H9 (cell line): ENCODE measurements around the gene NOL11. TPM values are rescaled to one million over a fixed set of nuclear protein-coding genes. Genes with fewer than 3 reads are reported as not detected.

Experiments
- DNase-seq: peaks from one replicate; pipeline ENCODE4 v3.0.0-alpha.2; 2017
- H2AFZ ChIP-seq: one replicate; pipeline ENCODE4 v1.6.1; 2013; ENCODE audit warnings: mild to moderate bottlenecking, low read length, control low read depth, moderate library complexity
- H2AK5ac ChIP-seq: 2 replicates; pipeline ENCODE4 v1.6.1; 2013; ENCODE audit warnings: low read length, control low read depth, mixed read lengths; ENCODE audit not compliant: insufficient read length
- H2BK120ac ChIP-seq: one replicate; pipeline ENCODE4 v1.6.1; 2013; ENCODE audit warnings: low read depth, mild to moderate bottlenecking, low read length, control low read depth, inconsistent platforms; ENCODE audit not compliant: poor library complexity, severe bottlenecking
- H2BK12ac ChIP-seq: 2 replicates; pipeline ENCODE4 v1.6.1; 2013; ENCODE audit warnings: low read length, control low read depth, mixed read lengths, low read depth; ENCODE audit not compliant: insufficient read length
- H2BK15ac ChIP-seq: 2 replicates; pipeline ENCODE4 v1.6.1; 2013; ENCODE audit warnings: low read depth, low read length, control low read depth
- H2BK20ac ChIP-seq: one replicate; pipeline ENCODE4 v1.6.1; 2013; ENCODE audit warnings: low read depth, mild to moderate bottlenecking, low read length, control low read depth, inconsistent platforms; ENCODE audit not compliant: poor library complexity, severe bottlenecking
- H2BK5ac ChIP-seq: 2 replicates; pipeline ENCODE4 v1.6.1; 2013; ENCODE audit warnings: low read length, control low read depth, mixed read lengths; ENCODE audit not compliant: insufficient read length
- H3K14ac ChIP-seq: 2 replicates; pipeline ENCODE4 v1.6.1; 2013; ENCODE audit warnings: low read length, control low read depth; ENCODE audit not compliant: insufficient read depth
- H3K18ac ChIP-seq: 2 replicates; pipeline ENCODE4 v1.6.1; 2013; ENCODE audit warnings: low read depth, mild to moderate bottlenecking, mixed read lengths, low read length, control low read depth; ENCODE audit not compliant: insufficient read length
- H3K23ac ChIP-seq: 2 replicates; pipeline ENCODE4 v1.6.1; 2013; ENCODE audit warnings: low read length, control low read depth, mixed read lengths, low read depth; ENCODE audit not compliant: insufficient read length
- H3K23me2 ChIP-seq: 2 replicates; pipeline ENCODE4 v1.6.1; 2013; ENCODE audit warnings: low read depth, mild to moderate bottlenecking, mixed read lengths, low read length, control low read depth; ENCODE audit not compliant: insufficient read length, poor library complexity, severe bottlenecking
- H3K27ac ChIP-seq: 2 replicates; pipeline ENCODE4 v1.5.1; 2013; ENCODE audit warnings: low read length, control low read depth, mixed read lengths, low read depth; ENCODE audit not compliant: insufficient read length
- H3K27me3 ChIP-seq: 2 replicates; pipeline ENCODE4 v1.6.1; 2013; ENCODE audit warnings: low read length, control low read depth, inconsistent platforms; ENCODE audit not compliant: insufficient read depth
- H3K4ac ChIP-seq: 2 replicates; pipeline ENCODE4 v1.6.1; 2013; ENCODE audit warnings: low read depth, mild to moderate bottlenecking, control low read depth, inconsistent platforms, low read length, moderate library complexity
- H3K4me1 ChIP-seq: 2 replicates; pipeline ENCODE4 v1.6.1; 2013; ENCODE audit warnings: low read length, control low read depth, inconsistent platforms; ENCODE audit not compliant: insufficient read depth
- H3K4me2 ChIP-seq: 2 replicates; pipeline ENCODE4 v1.6.1; 2013; ENCODE audit warnings: low read length, control low read depth, mixed read lengths; ENCODE audit not compliant: insufficient read length, insufficient read depth
- H3K56ac ChIP-seq: 2 replicates; pipeline ENCODE4 v1.6.1; 2013; ENCODE audit warnings: low read depth, mild to moderate bottlenecking, mixed read lengths, low read length, control low read depth; ENCODE audit not compliant: insufficient read length
- H3K79me1 ChIP-seq: 2 replicates; pipeline ENCODE4 v1.6.1; 2013; ENCODE audit warnings: low read depth, mild to moderate bottlenecking, moderate library complexity, low read length, control low read depth, inconsistent platforms; ENCODE audit not compliant: insufficient read depth, poor library complexity, severe bottlenecking
- H3K79me2 ChIP-seq: 2 replicates; pipeline ENCODE4 v1.6.1; 2013; ENCODE audit warnings: low read length, control low read depth, inconsistent platforms; ENCODE audit not compliant: insufficient read depth
- H3K9ac ChIP-seq: 2 replicates; pipeline ENCODE4 v1.6.1; 2013; ENCODE audit warnings: low read length, control low read depth, mixed read lengths; ENCODE audit not compliant: insufficient read length; ENCODE audit errors: extremely low read depth
- H3K9me3 ChIP-seq: one replicate; pipeline ENCODE4 v1.6.1; 2013; ENCODE audit warnings: low read depth, low read length, inconsistent platforms; ENCODE audit not compliant: control insufficient read depth
- H3T11ph ChIP-seq: one replicate; pipeline ENCODE4 v1.6.1; 2013; ENCODE audit warnings: mild to moderate bottlenecking, low read length, control low read depth, inconsistent platforms
- H4K20me1 ChIP-seq: one replicate; pipeline ENCODE4 v1.6.1; 2013; ENCODE audit not compliant: control insufficient read depth, insufficient read length, insufficient read depth
- H4K5ac ChIP-seq: 2 replicates; pipeline ENCODE4 v1.6.1; 2013; ENCODE audit warnings: low read depth, mild to moderate bottlenecking, mixed read lengths, low read length, control low read depth; ENCODE audit not compliant: insufficient read length
- H4K8ac ChIP-seq: replicated peaks from 2 replicates; pipeline ENCODE4 v1.6.1; 2013; ENCODE audit warnings: low read length, control low read depth, mixed read lengths, low read depth; ENCODE audit not compliant: insufficient read length
- H4K91ac ChIP-seq: 2 replicates; pipeline ENCODE4 v1.6.1; 2013; ENCODE audit warnings: low read depth, mild to moderate bottlenecking, moderate library complexity, mixed read lengths, low read length, control low read depth; ENCODE audit not compliant: insufficient read length
- H3K27ac Mint-ChIP-seq, 3 experiments: 2 replicates in 2 of 3; 3 replicates in 1 of 3; pipeline ENCODE4 v1.8.0; 2020 to 2021; ENCODE audit warnings: mixed read lengths in 3 of 3, mild to moderate bottlenecking in 1 of 3, moderate library complexity in 1 of 3
- H3K27me3 Mint-ChIP-seq: 2 replicates; pipeline ENCODE4 v1.8.0; 2021; ENCODE audit warnings: low read depth, mild to moderate bottlenecking, moderate library complexity, mixed read lengths
- H3K36me3 Mint-ChIP-seq, 3 experiments: 2 replicates in 2 of 3; 3 replicates in 1 of 3; pipeline ENCODE4 v1.8.0; 2020 to 2021; ENCODE audit warnings: low read depth in 3 of 3, mixed read lengths in 3 of 3; ENCODE audit not compliant: insufficient read depth in 1 of 3
- H3K4me1 Mint-ChIP-seq, 2 experiments: 2 replicates each; pipeline ENCODE4 v1.8.0; 2020; ENCODE audit warnings: mixed read lengths in 2 of 2
- H3K4me3 Mint-ChIP-seq, 2 experiments: 2 replicates in 1 of 2; 3 replicates in 1 of 2; pipeline ENCODE4 v1.8.0; 2020 to 2021; ENCODE audit warnings: mild to moderate bottlenecking in 2 of 2, mixed read lengths in 2 of 2, moderate library complexity in 1 of 2
- H3K9me3 Mint-ChIP-seq, 2 experiments: 2 replicates in 1 of 2; 3 replicates in 1 of 2; pipeline ENCODE4 v1.8.0; 2020; ENCODE audit warnings: mild to moderate bottlenecking in 2 of 2, mixed read lengths in 2 of 2, moderate library complexity in 1 of 2
- CTCF ChIP-seq: fragments of 200-600 bp; sonication (generic); conservative IDR thresholded peaks from 3 replicates; pipeline ENCODE4 v1.8.0; 2021; ENCODE audit warnings: antibody characterized with exemption, mild to moderate bottlenecking
- WGBS: extraction: QIAGEN DNeasy Blood & Tissue Kit; methylation state at CpG from one replicate; pipeline ENCODE4 v1.1.7; 2013; ENCODE audit warnings: missing lambda C conversion rate, low lambda C conversion rate, mixed read lengths; ENCODE audit not compliant: insufficient read length; ENCODE audit errors: extremely low coverage; 5-methylcytosine and 5-hydroxymethylcytosine counted together
- total RNA-seq: library from RNA; stranded (reverse); gene quantifications from 2 replicates; pipeline ENCODE4 v1.2.1, GENCODE V29; 2021

NOL11 gene
- total RNA-seq, 1 experiment from 2014 or later: 114 TPM

- no peak overlapping the region for H2BK120ac ChIP-seq
- H3K56ac ChIP-seq: no peak overlapping the region
- WGBS: no CpG with 5 or more reads among the region's 2 CpGs
- no peak overlapping the region for H2AK5ac ChIP-seq
- H3K18ac ChIP-seq: no peak overlapping the region
- no peaks in the 10 kb centered on the region for H3K79me1 ChIP-seq
- H2BK15ac ChIP-seq: no peak overlapping the region
- no peaks in the 10 kb centered on the region for H3K9me3 ChIP-seq
- no peak overlapping the region for H2AFZ ChIP-seq
- Mint-ChIP-seq H3K4me3 (no peak overlapping the region), H3K4me1 (no peaks in the 10 kb centered on the region), H3K36me3 (peaks cover 0 to 6% (median 0%) of the 10 kb centered on the region in 3 experiments; a peak in 4 of 7 replicates), H3K9me3 (no peaks in the 10 kb centered on the region), H3K27me3 (no peaks in the 10 kb centered on the region), H3K27ac (0 out of 7 replicates have a peak overlapping the region, but pooled peaks of 1 of the 3 experiments have one; percentile 17)
- H3T11ph ChIP-seq: no peak overlapping the region
- H3K9ac ChIP-seq: no peak overlapping the region
- no peak overlapping the region for H4K5ac ChIP-seq
- no peak for TF ChIP-seq CTCF
- no peaks in the 10 kb centered on the region for H3K79me2 ChIP-seq
- H2BK5ac ChIP-seq: no peak overlapping the region
- H4K91ac ChIP-seq: no peak overlapping the region
- H3K4me1 ChIP-seq: no peaks in the 10 kb centered on the region
- no peak overlapping the region for H2BK20ac ChIP-seq
- no peak overlapping the region for H4K8ac ChIP-seq
- H3K23me2 ChIP-seq: no peaks in the 10 kb centered on the region
- DNase-seq: no peak
- H3K23ac ChIP-seq: no peak overlapping the region
- H3K27me3 ChIP-seq: no peaks in the 10 kb centered on the region
- H3K14ac ChIP-seq: no peak overlapping the region
- H3K4me2 ChIP-seq: no peak overlapping the region
- H3K27ac ChIP-seq: no peak overlapping the region
- H3K4ac ChIP-seq: no peak overlapping the region
- no peak overlapping the region for H2BK12ac ChIP-seq
- H4K20me1 ChIP-seq: no peaks in the 10 kb centered on the region
Measured at GRCh38 chr17:67678414-67678813, 39.3 kb upstream of the NOL11 start.
